Neuron (in vitro differentiated cells): ENCODE measurements around the gene LRP1-AS.

Source experiments
- H2AFZ ChIP-seq: one replicate; pipeline ENCODE4 v1.6.1; 2013; ENCODE audit warnings: low read depth, mild to moderate bottlenecking, inconsistent platforms, low read length, moderate library complexity
- H3K27me3 ChIP-seq: one replicate; pipeline ENCODE4 v1.6.1; 2013; ENCODE audit warnings: low read length; ENCODE audit not compliant: insufficient read depth
- H3K36me3 ChIP-seq: one replicate; pipeline ENCODE4 v1.6.1; 2013; ENCODE audit warnings: low read length; ENCODE audit not compliant: insufficient read depth
- H3K4me1 ChIP-seq: one replicate; pipeline ENCODE4 v1.6.1; 2013; ENCODE audit warnings: low read length; ENCODE audit not compliant: insufficient read depth
- H3K4me3 ChIP-seq: 2 replicates; pipeline ENCODE4 v1.5.1; 2013; ENCODE audit warnings: mild to moderate bottlenecking, low read length, moderate library complexity
- H3K9me3 ChIP-seq: one replicate; pipeline ENCODE4 v1.6.1; 2013; ENCODE audit warnings: low read length

LRP1-AS gene

DNA sequence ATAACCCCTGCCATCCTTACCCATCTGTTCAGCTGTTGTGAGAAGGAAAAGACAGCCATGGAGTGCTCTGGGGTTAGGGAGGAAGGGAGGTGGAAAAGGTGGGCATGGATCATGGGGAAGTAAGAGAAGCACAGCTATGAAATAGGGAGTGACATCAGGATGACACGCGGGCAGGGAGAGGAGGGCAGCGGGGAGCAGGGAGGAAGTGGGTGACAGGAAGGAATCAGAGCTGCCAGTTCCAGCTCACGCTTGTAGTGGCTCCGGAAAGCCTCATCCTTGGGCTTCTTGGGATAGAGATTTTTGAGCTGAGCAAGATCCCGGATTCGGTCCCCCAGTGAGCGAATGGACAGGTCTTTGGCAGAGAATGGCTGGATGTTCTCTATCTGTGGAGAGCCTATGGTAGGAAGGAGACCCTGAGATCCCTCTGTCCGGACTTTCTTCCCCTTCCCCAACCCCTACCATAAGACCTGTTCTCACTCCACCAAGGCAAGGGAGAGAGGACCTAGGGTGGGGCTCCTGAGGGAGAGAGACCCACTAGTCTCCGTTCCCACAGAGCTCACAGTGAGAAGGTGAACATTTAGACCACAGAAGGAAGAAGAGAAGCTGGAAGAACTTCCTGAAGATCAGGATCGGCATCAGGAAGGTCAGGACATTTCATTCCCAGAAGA lies 48.2 kb downstream of the LRP1-AS start:
- H3K4me3 ChIP-seq = no peak overlapping the region
- no peaks in the 10 kb centered on the region for H3K9me3 ChIP-seq
- H3K27me3 ChIP-seq = no peaks in the 10 kb centered on the region
- H2AFZ ChIP-seq = no peak overlapping the region
- peaks cover 16% of the 10 kb centered on the region for H3K4me1 ChIP-seq
- peaks cover 33% of the 10 kb centered on the region for H3K36me3 ChIP-seq

DNA sequence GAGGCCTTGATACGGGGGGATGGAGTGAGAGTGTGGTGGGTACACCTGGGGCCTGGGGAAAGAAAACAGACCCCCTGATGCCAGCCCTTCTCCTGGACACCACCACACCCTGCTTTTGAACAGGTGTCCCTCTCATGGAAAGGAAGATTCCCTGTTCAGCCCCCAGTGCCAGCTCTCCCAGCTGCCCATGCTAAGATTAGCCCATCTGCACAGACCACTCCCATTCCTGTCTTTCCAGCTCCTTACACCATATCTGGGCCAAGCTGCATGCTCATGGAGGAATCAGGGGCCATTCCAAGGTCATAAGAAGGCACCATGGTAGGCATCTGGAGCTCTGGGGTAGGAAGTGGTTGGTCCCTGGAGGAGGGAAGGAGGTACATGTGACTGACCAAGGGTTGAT lies 48.9 kb downstream of the LRP1-AS start:
- H3K27me3 ChIP-seq = no peaks in the 10 kb centered on the region
- H3K36me3 ChIP-seq = peaks cover 30% of the 10 kb centered on the region
- no peaks in the 10 kb centered on the region for H3K9me3 ChIP-seq
- no peak overlapping the region for H2AFZ ChIP-seq
- peaks cover 21% of the 10 kb centered on the region for H3K4me1 ChIP-seq
- no peak overlapping the region for H3K4me3 ChIP-seq

DNA sequence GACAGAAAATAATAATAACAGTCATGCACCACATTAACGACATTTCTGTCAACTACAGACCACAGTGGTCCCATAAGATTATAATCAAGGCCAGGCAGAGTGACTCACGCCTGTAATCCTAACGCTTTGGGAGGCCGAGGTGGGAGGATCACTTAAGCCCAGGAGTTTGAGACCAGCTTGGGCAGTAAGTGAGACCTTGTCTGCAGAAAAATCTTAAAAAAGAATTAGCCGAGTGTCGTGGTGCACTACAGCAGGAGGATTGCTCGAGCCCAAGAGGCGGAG lies 49.9 kb downstream of the LRP1-AS start:
- no peaks in the 10 kb centered on the region for H3K27me3 ChIP-seq
- no peaks in the 10 kb centered on the region for H3K9me3 ChIP-seq
- H3K4me3 ChIP-seq = no peak overlapping the region
- H3K4me1 ChIP-seq = peaks cover 26% of the 10 kb centered on the region
- no peak overlapping the region for H2AFZ ChIP-seq
- H3K36me3 ChIP-seq = peaks cover 34% of the 10 kb centered on the region

DNA sequence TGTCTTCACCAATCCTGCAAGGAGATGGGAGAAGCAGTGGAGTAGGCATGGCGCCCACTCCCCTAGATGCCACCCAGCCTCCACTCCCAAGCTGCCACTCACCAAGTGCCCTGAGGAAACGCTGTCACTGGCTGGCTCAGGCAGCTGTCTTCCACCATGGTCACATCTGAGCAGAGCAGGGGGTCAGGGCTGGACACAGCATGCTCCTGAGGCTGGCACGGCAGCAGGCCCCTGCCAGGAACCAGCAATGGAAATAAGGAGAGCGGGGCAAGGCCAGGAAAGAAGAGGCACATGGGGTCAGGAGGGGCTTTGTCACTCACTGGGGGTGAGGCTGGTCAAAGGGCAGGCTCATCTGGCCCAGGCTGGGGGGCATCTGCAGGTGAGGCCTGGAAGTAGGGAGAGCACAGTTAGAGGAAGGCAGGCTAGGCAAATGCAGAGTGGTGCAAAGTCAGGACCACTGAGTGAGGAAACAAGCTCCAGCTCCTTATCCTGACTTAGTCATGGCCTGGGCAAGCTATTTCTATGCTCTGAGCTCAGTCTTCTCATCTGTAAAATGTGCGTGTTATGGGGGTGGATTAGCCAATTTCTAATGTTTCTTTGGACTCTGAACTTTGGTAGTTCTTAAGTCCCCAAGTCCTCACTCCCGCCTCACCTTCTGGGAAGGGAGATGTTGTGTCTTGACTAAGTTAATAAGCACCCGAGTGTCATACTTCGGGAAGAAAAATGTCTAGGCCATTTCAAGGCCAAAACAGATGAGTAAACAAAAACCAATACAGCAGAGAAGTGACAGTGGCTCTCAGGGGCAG lies 50.5 kb downstream of the LRP1-AS start:
- H3K36me3 ChIP-seq = peaks cover 40% of the 10 kb centered on the region
- H3K4me3 ChIP-seq = no peak overlapping the region
- no peaks in the 10 kb centered on the region for H3K27me3 ChIP-seq
- H3K9me3 ChIP-seq = no peaks in the 10 kb centered on the region
- H2AFZ ChIP-seq = no peak overlapping the region
- H3K4me1 ChIP-seq = peaks cover 24% of the 10 kb centered on the region

DNA sequence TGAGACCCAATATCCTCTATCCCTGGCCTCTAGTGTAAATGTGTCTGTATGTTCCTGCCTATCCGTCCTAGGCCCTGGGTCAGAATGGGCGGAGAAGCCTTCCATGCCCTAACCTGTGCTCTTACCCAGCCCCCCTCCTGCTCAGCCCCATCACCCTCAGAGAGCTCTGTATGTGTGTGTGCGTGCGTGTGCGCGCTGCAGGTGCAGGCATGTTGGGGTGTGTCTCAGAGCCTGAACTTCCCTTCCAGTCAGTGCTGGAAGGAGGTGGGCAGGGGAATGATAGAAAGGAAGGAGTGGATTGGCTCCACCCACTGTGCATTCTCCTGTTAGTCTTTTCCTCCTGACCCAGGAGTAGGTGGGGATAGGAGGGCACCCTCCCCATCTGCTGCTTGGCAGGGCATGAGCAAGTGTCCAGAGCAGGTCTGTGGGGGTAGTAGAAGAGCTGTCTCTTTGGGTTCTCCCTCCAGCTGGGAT lies 51.3 kb downstream of the LRP1-AS start:
- no peaks in the 10 kb centered on the region for H3K9me3 ChIP-seq
- H3K36me3 ChIP-seq = peaks cover 48% of the 10 kb centered on the region
- H2AFZ ChIP-seq = no peak overlapping the region
- no peaks in the 10 kb centered on the region for H3K27me3 ChIP-seq
- H3K4me1 ChIP-seq = peaks cover 26% of the 10 kb centered on the region
- H3K4me3 ChIP-seq = no peak overlapping the region

DNA sequence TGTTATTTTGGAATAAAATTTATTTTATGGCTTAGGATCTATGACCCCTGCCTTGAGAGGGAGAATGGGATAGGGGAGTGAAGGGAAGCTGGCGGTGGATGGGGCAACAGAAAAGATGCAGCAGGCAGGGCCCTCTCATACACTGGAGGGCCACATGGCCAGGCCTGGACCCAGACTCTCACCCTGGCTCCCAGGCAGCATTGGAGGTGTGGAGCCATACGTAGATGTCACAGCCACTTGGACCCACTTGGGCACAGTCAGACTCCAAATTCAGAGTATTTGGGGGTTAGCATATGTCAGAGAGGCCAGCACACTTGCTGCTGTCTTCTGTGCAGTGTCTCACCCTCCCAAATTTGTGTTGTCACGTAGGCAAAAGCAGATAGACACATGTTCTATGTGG lies 52.0 kb downstream of the LRP1-AS start:
- peaks cover 33% of the 10 kb centered on the region for H3K4me1 ChIP-seq
- H2AFZ ChIP-seq = no peak overlapping the region
- peaks cover 51% of the 10 kb centered on the region for H3K36me3 ChIP-seq
- no peak overlapping the region for H3K4me3 ChIP-seq
- no peaks in the 10 kb centered on the region for H3K27me3 ChIP-seq
- no peaks in the 10 kb centered on the region for H3K9me3 ChIP-seq
